Trophoblast cell (in vitro differentiated cells and primary cell): ENCODE measurements around the gene NDUFAF8.
A peak's percentile ranks its signal among the peaks of the same experiment; 100 is the strongest.

ENCODE experiments used
- DNase-seq, 2 donors: peaks; one replicate each; pipeline ENCODE4 v3.0.0-alpha.2; 2016
- H2AFZ ChIP-seq: 2 replicates; pipeline ENCODE4 v1.6.1; 2013; ENCODE audit warnings: low read length, moderate library complexity, mild to moderate bottlenecking; ENCODE audit not compliant: insufficient read depth, poor library complexity
- H2AK5ac ChIP-seq: 2 replicates; pipeline ENCODE4 v1.6.1; 2013; ENCODE audit warnings: mild to moderate bottlenecking, low read length
- H2BK120ac ChIP-seq: 2 replicates; pipeline ENCODE4 v1.6.1; 2013; ENCODE audit warnings: low read length, mild to moderate bottlenecking, moderate library complexity; ENCODE audit not compliant: insufficient read depth, poor library complexity
- H2BK12ac ChIP-seq: 2 replicates; pipeline ENCODE4 v1.6.1; 2013; ENCODE audit warnings: mild to moderate bottlenecking, low read length, moderate library complexity
- H2BK5ac ChIP-seq: 2 replicates; pipeline ENCODE4 v1.6.1; 2013; ENCODE audit warnings: low read length, low read depth, moderate library complexity, mild to moderate bottlenecking; ENCODE audit not compliant: poor library complexity
- H3K14ac ChIP-seq: 2 replicates; pipeline ENCODE4 v1.6.1; 2013; ENCODE audit warnings: mild to moderate bottlenecking, low read length
- H3K18ac ChIP-seq: 2 replicates; pipeline ENCODE4 v1.6.1; 2013; ENCODE audit warnings: mild to moderate bottlenecking, low read length
- H3K23ac ChIP-seq: 2 replicates; pipeline ENCODE4 v1.6.1; 2013; ENCODE audit warnings: low read length
- H3K27ac ChIP-seq: 2 replicates; pipeline ENCODE4 v1.5.1; 2013; ENCODE audit warnings: low read depth, mild to moderate bottlenecking, inconsistent platforms, low read length, moderate library complexity
- H3K27me3 ChIP-seq: 2 replicates; pipeline ENCODE4 v1.6.1; 2013; ENCODE audit warnings: inconsistent platforms, mild to moderate bottlenecking, low read length, moderate library complexity; ENCODE audit not compliant: insufficient read depth
- H3K36me3 ChIP-seq, 2 experiments: 1 replicate in 1 of 2; 2 replicates in 1 of 2; pipeline ENCODE4 v1.6.1; 2013; ENCODE audit warnings: low read length in 2 of 2, mild to moderate bottlenecking in 2 of 2, moderate library complexity in 1 of 2; ENCODE audit not compliant: insufficient read depth in 2 of 2, control insufficient read depth in 1 of 2
- H3K4ac ChIP-seq: 2 replicates; pipeline ENCODE4 v1.6.1; 2013; ENCODE audit warnings: low read depth, mild to moderate bottlenecking, low read length, moderate library complexity
- H3K4me1 ChIP-seq, 2 experiments: 1 replicate in 1 of 2; 2 replicates in 1 of 2; pipeline ENCODE4 v1.6.1; 2013; ENCODE audit warnings: low read length in 2 of 2, mild to moderate bottlenecking in 2 of 2, moderate library complexity in 1 of 2; ENCODE audit not compliant: insufficient read depth in 2 of 2, control insufficient read depth in 1 of 2
- H3K4me2 ChIP-seq: 2 replicates; pipeline ENCODE4 v1.6.1; 2013; ENCODE audit warnings: inconsistent platforms, mild to moderate bottlenecking, low read length, moderate library complexity
- H3K4me3 ChIP-seq: 2 replicates; pipeline ENCODE4 v1.5.1; 2013; ENCODE audit warnings: mild to moderate bottlenecking, low read depth, low read length, inconsistent platforms
- H3K79me1 ChIP-seq: one replicate; pipeline ENCODE4 v1.6.1; 2013; ENCODE audit warnings: low read length
- H3K79me2 ChIP-seq: 2 replicates; pipeline ENCODE4 v1.6.1; 2013; ENCODE audit warnings: low read length, mild to moderate bottlenecking; ENCODE audit not compliant: control insufficient read depth, insufficient read depth, poor library complexity
- H3K9ac ChIP-seq: 2 replicates; pipeline ENCODE4 v1.6.1; 2013; ENCODE audit warnings: mild to moderate bottlenecking, low read length
- H3K9me3 ChIP-seq: 2 replicates; pipeline ENCODE4 v1.6.1; 2013; ENCODE audit warnings: low read depth, mild to moderate bottlenecking, control low read depth, inconsistent platforms, low read length; ENCODE audit not compliant: insufficient read depth
- H4K12ac ChIP-seq: 2 replicates; pipeline ENCODE4 v1.6.1; 2013; ENCODE audit warnings: low read depth, mild to moderate bottlenecking, low read length, moderate library complexity
- H4K8ac ChIP-seq: 2 replicates; pipeline ENCODE4 v1.6.1; 2013; ENCODE audit warnings: low read depth, mild to moderate bottlenecking, low read length, moderate library complexity
- H4K91ac ChIP-seq: one replicate; pipeline ENCODE4 v1.6.1; 2013; ENCODE audit warnings: low read depth, mild to moderate bottlenecking, low read length, moderate library complexity
- WGBS: extraction: QIAGEN DNeasy Blood & Tissue Kit; methylation state at CpG from one replicate; pipeline ENCODE4 v1.1.7; 2013; ENCODE audit warnings: missing lambda C conversion rate; ENCODE audit not compliant: insufficient read length, insufficient coverage; ENCODE audit errors: extremely low coverage; 5-methylcytosine and 5-hydroxymethylcytosine counted together

Gene NDUFAF8

DNA sequence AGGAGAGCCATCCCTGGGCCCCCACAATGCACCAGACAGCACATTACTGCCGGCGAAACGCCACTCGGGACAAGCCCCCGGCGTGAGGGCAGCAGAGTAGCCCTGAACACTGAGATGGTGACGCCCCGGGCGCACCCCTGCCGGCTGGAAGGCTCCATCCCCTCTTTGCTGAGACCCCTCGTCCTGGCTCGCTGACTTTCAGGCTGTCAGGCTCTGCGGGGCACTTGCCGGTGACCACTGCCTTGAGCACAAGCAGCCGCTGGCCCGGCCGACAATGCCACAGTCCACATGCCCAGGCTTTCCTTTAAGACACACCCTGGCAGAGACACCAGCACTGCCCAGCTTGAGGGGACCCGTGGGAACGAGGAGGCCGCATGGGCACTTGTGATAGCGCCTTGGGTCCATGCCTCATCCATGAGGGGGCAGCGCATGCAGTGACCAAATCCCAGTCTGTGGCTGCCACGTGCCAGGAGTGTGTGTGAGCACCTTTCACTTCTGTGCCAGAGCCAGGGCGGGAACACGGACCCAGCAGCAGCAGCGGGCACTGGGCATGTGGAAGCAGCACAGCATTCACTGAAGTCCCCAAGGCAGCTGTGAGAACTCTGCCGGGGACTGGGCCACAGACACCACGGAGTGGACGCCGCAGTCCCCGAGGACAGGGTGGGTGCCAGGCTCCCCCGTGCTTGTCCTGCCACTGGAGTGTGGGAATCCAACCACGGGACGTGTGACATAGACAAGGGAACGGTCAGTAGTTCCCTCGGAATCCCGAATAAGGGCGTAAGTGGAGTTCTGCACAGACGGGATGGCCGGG, 24.5 kb downstream of the NDUFAF8 start:
- H2BK12ac ChIP-seq = no peak overlapping the region
- no peak overlapping the region for H2AFZ ChIP-seq
- no peak for DNase-seq
- no peak overlapping the region for H3K18ac ChIP-seq
- no peak overlapping the region for H3K4me2 ChIP-seq
- no peaks in the 10 kb centered on the region for H3K79me2 ChIP-seq
- H4K8ac ChIP-seq = no peak overlapping the region
- H3K23ac ChIP-seq = no peak overlapping the region
- WGBS = no CpG with 5 or more reads among the region's 40 CpGs
- H3K4me1 ChIP-seq = no peaks in the 10 kb centered on the region
- no peak overlapping the region for H3K27ac ChIP-seq
- H3K9me3 ChIP-seq = no peaks in the 10 kb centered on the region
- no peak overlapping the region for H4K91ac ChIP-seq
- no peaks in the 10 kb centered on the region for H3K79me1 ChIP-seq
- no peak overlapping the region for H3K14ac ChIP-seq
- no peak overlapping the region for H2BK120ac ChIP-seq
- no peak overlapping the region for H3K4ac ChIP-seq
- H4K12ac ChIP-seq = no peak overlapping the region
- no peak overlapping the region for H3K9ac ChIP-seq
- H3K36me3 ChIP-seq = peaks cover 71 to 74% of the 10 kb centered on the region in 2 experiments
- no peaks in the 10 kb centered on the region for H3K27me3 ChIP-seq
- peak overlapping the region; percentile 20 for H3K4me3 ChIP-seq
- H2BK5ac ChIP-seq = no peak overlapping the region
- no peak overlapping the region for H2AK5ac ChIP-seq

DNA sequence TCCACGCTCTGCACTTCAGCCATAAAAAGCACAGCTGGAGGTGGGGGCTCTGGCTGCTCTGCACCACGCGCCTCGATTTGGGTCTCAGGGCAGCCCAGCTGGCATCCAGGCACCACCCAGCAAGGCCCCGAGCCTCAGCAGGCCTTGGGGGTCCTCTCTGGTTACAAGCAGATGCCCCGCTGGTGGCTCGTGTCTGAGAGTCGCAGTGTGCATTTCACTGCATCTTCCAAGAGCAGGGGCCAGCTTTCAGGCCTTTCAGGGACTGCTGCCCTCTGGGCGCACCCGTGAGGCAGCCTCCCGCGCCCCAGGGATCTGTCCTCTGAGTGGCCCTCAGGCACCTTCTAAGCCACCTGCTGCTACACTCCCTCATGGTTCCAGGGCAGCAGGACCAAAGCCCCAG, 25.5 kb downstream of the NDUFAF8 start:
- peaks cover 64 to 68% of the 10 kb centered on the region in 2 experiments for H3K36me3 ChIP-seq
- no peaks in the 10 kb centered on the region for H3K9me3 ChIP-seq
- H4K91ac ChIP-seq = no peak overlapping the region
- no peak overlapping the region for H3K18ac ChIP-seq
- H4K8ac ChIP-seq = no peak overlapping the region
- no peaks in the 10 kb centered on the region for H3K27me3 ChIP-seq
- no peak overlapping the region for H3K4me2 ChIP-seq
- no CpG with 5 or more reads among the region's 12 CpGs for WGBS
- H3K4me1 ChIP-seq = no peaks in the 10 kb centered on the region
- H2BK5ac ChIP-seq = no peak overlapping the region
- no peak for DNase-seq
- H2BK120ac ChIP-seq = no peak overlapping the region
- H2AK5ac ChIP-seq = no peak overlapping the region
- H3K23ac ChIP-seq = no peak overlapping the region
- H3K9ac ChIP-seq = no peak overlapping the region
- no peak overlapping the region for H3K27ac ChIP-seq
- H3K4ac ChIP-seq = no peak overlapping the region
- H3K79me1 ChIP-seq = no peaks in the 10 kb centered on the region
- H2BK12ac ChIP-seq = no peak overlapping the region
- H2AFZ ChIP-seq = no peak overlapping the region
- no peak overlapping the region for H4K12ac ChIP-seq
- H3K4me3 ChIP-seq = no peak overlapping the region
- H3K79me2 ChIP-seq = no peaks in the 10 kb centered on the region
- H3K14ac ChIP-seq = no peak overlapping the region

DNA sequence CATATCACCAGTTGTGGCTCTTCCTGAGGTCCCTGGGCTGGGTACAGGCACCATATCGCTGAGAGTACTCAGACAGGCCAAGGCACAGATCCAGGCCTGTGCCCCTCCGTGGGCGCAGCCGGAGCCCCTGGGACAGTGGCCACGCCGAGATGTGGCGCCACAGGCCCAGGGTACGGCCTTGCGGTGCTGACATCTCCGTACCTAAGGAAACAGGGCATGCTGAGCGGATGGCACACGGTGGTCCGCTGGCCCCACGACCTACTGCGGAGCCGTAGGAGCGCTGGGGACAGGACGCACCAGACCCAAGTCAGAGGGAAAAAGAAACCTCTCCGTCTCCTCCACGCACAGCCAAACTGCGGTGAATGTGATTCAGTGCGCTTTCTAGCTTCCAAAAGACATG, 26.5 kb downstream of the NDUFAF8 start:
- no peaks in the 10 kb centered on the region for H3K79me1 ChIP-seq
- no peaks in the 10 kb centered on the region for H3K4me1 ChIP-seq
- H3K27ac ChIP-seq = no peak overlapping the region
- no peak overlapping the region for H3K4ac ChIP-seq
- H2BK120ac ChIP-seq = no peak overlapping the region
- no peak overlapping the region for H4K12ac ChIP-seq
- H3K4me3 ChIP-seq = no peak overlapping the region
- H3K23ac ChIP-seq = no peak overlapping the region
- no peak overlapping the region for H2BK12ac ChIP-seq
- no peaks in the 10 kb centered on the region for H3K27me3 ChIP-seq
- DNase-seq = no peak
- H2AFZ ChIP-seq = no peak overlapping the region
- H2AK5ac ChIP-seq = no peak overlapping the region
- no peak overlapping the region for H3K4me2 ChIP-seq
- no peaks in the 10 kb centered on the region for H3K79me2 ChIP-seq
- no peak overlapping the region for H4K8ac ChIP-seq
- no peak overlapping the region for H2BK5ac ChIP-seq
- H3K36me3 ChIP-seq = peaks cover 62 to 66% of the 10 kb centered on the region in 2 experiments
- no peaks in the 10 kb centered on the region for H3K9me3 ChIP-seq
- H4K91ac ChIP-seq = no peak overlapping the region
- H3K9ac ChIP-seq = no peak overlapping the region
- WGBS = no CpG with 5 or more reads among the region's 22 CpGs
- H3K18ac ChIP-seq = no peak overlapping the region
- H3K14ac ChIP-seq = no peak overlapping the region

DNA sequence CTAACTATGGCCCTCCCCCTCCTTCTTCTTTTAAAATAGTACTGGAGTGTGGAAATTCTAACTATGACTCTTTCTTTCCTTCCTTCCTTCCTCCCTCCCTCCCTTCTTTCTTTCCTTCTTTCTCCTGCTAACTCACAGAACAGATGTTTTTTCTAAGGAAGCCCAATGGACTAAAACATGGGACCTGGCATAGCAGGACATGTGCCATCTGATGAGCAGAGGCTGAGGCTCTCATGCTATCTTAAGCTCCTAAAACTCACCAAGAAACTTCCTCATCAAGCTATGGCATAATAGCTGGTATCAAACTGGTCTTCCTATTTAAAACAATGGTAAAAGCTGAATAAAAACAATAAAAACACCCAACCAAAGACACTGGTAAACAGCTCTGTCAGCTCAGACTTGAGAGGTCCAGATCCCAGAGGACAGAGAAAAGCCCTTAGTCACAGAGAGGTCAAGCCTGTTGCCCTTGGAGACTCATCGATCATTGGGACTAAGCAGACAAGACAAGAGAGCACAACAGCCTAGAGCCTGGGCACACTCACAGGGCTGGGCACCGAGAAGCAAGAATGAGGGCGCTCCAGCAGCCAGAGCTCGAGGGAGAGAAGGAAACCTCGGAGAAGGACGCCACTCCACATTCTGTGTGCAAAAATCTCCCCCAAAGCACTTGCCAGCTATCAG, 28.4 kb downstream of the NDUFAF8 start:
- no peak overlapping the region for H3K18ac ChIP-seq
- peaks cover 57 to 59% of the 10 kb centered on the region in 2 experiments for H3K36me3 ChIP-seq
- H2AK5ac ChIP-seq = no peak overlapping the region
- H3K27me3 ChIP-seq = no peaks in the 10 kb centered on the region
- H3K4me1 ChIP-seq = no peaks in the 10 kb centered on the region
- H3K79me2 ChIP-seq = no peaks in the 10 kb centered on the region
- no peak overlapping the region for H3K4ac ChIP-seq
- no peak overlapping the region for H3K27ac ChIP-seq
- no peak overlapping the region for H4K8ac ChIP-seq
- no peaks in the 10 kb centered on the region for H3K79me1 ChIP-seq
- H4K91ac ChIP-seq = no peak overlapping the region
- no peak overlapping the region for H3K23ac ChIP-seq
- H2BK12ac ChIP-seq = no peak overlapping the region
- no CpG with 5 or more reads among the region's 6 CpGs for WGBS
- no peaks in the 10 kb centered on the region for H3K9me3 ChIP-seq
- H2BK5ac ChIP-seq = no peak overlapping the region
- H3K9ac ChIP-seq = no peak overlapping the region
- H3K4me3 ChIP-seq = no peak overlapping the region
- H3K4me2 ChIP-seq = no peak overlapping the region
- DNase-seq = no peak
- H2BK120ac ChIP-seq = no peak overlapping the region
- H3K14ac ChIP-seq = no peak overlapping the region
- H4K12ac ChIP-seq = no peak overlapping the region
- no peak overlapping the region for H2AFZ ChIP-seq
